ENCODE measurements around the gene ZNF860. TPM values are rescaled to one million over a fixed set of nuclear protein-coding genes. Genes with fewer than 3 reads are reported as not detected.

ZNF860 gene
- polyA plus RNA-seq, 3 donors: not detected

DNA sequence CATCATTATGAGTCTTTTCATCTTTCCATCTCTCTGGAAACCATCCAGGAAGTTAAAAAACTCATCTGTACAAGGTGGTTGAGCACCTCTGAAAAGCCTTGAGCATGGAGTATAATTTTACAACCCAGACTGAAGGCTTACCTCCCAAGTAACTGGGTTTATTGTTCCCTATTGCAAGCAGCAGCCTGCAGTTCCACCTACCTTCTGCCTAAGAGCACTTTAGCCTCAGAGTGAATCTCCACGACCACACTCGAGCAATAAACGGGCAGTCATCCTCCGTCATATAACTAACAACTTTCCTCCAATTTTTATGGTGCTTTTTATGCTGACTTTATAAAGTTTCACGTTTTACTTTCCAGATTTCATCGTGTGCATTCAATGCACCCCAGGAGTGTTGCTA lies 33.3 kb upstream of the ZNF860 start:
- Histone ChIP-seq H4K20me1 (ENCODE audit: insufficient read depth, low read length) (no peaks in the 10 kb centered on the region), H3K9ac (ENCODE audit: insufficient read depth, low read length, poor library complexity, severe bottlenecking) (no peak overlapping the region), H3K4me3 (replicated peaks in 1 of 3; ENCODE audit: low read depth in 2 of 3, low read length in 3 of 3) (no peak overlapping the region), H2AFZ (ENCODE audit: insufficient read depth, low read depth, low read length, poor library complexity, severe bottlenecking) (no peak overlapping the region), H3K27me3 (ENCODE audit: control insufficient read depth in 2 of 2, insufficient read depth in 2 of 2, low read length in 2 of 2) (no peaks in the 10 kb centered on the region), H3K4me2 (replicated peaks; ENCODE audit: extremely low read depth, low read length, poor library complexity, severe bottlenecking) (no peak overlapping the region), H3K79me2 (ENCODE audit: insufficient read depth, low read length) (no peaks in the 10 kb centered on the region), H3K9me3 (replicated peaks in 1 of 2; ENCODE audit: control insufficient read depth in 1 of 2, insufficient read depth in 1 of 2, low read length in 2 of 2) (no peaks in the 10 kb centered on the region), H3K4me1 (ENCODE audit: control insufficient read depth in 1 of 2, insufficient read depth in 2 of 2, low read length in 2 of 2) (no peaks in the 10 kb centered on the region), H3K36me3 (replicated peaks in 1 of 2; ENCODE audit: control insufficient read depth in 1 of 2, insufficient read depth in 2 of 2, low read length in 2 of 2) (no peaks in the 10 kb centered on the region), H3K27ac (ENCODE audit: low read depth in 1 of 2, low read length in 2 of 2) (no peak overlapping the region)
- Mint-ChIP-seq H3K4me1 (no peaks in the 10 kb centered on the region), H3K36me3 (no peaks in the 10 kb centered on the region), H3K27me3 (ENCODE audit: low read depth in 3 of 3) (peaks cover 3 to 14% (median 4%) of the 10 kb centered on the region in 3 donors), H3K4me3 (no peak overlapping the region), H3K27ac (no peak overlapping the region), H3K9me3 (peaks cover 0 to 4% (median 0%) of the 10 kb centered on the region in 7 donors)
- WGBS (ENCODE audit: insufficient coverage): no CpG with 5 or more reads among the region's 6 CpGs
- intact Hi-C loops (cut with micrococcal nuclease): no loop called here
- TF ChIP-seq, protein P1, sequence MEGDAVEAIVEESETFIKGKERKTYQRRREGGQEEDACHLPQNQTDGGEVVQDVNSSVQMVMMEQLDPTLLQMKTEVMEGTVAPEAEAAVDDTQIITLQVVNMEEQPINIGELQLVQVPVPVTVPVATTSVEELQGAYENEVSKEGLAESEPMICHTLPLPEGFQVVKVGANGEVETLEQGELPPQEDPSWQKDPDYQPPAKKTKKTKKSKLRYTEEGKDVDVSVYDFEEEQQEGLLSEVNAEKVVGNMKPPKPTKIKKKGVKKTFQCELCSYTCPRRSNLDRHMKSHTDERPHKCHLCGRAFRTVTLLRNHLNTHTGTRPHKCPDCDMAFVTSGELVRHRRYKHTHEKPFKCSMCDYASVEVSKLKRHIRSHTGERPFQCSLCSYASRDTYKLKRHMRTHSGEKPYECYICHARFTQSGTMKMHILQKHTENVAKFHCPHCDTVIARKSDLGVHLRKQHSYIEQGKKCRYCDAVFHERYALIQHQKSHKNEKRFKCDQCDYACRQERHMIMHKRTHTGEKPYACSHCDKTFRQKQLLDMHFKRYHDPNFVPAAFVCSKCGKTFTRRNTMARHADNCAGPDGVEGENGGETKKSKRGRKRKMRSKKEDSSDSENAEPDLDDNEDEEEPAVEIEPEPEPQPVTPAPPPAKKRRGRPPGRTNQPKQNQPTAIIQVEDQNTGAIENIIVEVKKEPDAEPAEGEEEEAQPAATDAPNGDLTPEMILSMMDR (IDR thresholded peaks at IDR 0.05): no peak
- DNase-seq: no peak

DNA sequence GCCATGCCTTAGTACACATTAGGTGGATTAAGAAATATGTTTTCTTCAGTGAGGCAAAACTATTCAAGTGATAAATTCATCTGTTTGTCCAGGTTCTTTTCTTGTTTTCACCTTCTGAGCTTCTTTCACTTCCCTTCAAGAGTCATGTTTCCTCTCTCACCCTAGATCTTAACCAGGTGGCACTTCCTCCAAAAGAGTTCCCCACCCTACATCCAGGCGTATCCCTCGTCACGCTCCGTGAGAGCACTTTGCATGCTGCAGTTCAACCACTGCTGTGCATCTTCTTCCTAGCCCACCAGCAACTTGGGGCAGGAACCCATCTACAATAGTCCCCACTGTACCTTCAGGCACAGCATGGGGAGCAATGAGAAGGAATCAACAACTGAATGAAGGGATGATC lies 29.3 kb upstream of the ZNF860 start:
- Mint-ChIP-seq H3K4me1 (no peaks in the 10 kb centered on the region), H3K27ac (no peak overlapping the region), H3K36me3 (no peaks in the 10 kb centered on the region), H3K4me3 (no peak overlapping the region), H3K27me3 (ENCODE audit: low read depth in 3 of 3) (peaks cover 4 to 14% (median 5%) of the 10 kb centered on the region in 3 donors), H3K9me3 (peaks cover 0 to 15% (median 9%) of the 10 kb centered on the region in 7 donors)
- Histone ChIP-seq H2AFZ (ENCODE audit: insufficient read depth, low read depth, low read length, poor library complexity, severe bottlenecking) (no peak overlapping the region), H3K9ac (ENCODE audit: insufficient read depth, low read length, poor library complexity, severe bottlenecking) (no peak overlapping the region), H4K20me1 (ENCODE audit: insufficient read depth, low read length) (no peaks in the 10 kb centered on the region), H3K27ac (ENCODE audit: low read depth in 1 of 2, low read length in 2 of 2) (no peak overlapping the region), H3K27me3 (ENCODE audit: control insufficient read depth in 2 of 2, insufficient read depth in 2 of 2, low read length in 2 of 2) (no peaks in the 10 kb centered on the region), H3K4me2 (replicated peaks; ENCODE audit: extremely low read depth, low read length, poor library complexity, severe bottlenecking) (no peak overlapping the region), H3K9me3 (replicated peaks in 1 of 2; ENCODE audit: control insufficient read depth in 1 of 2, insufficient read depth in 1 of 2, low read length in 2 of 2) (peaks cover 10 to 14% of the 10 kb centered on the region in 2 donors), H3K79me2 (ENCODE audit: insufficient read depth, low read length) (no peaks in the 10 kb centered on the region), H3K4me1 (ENCODE audit: control insufficient read depth in 1 of 2, insufficient read depth in 2 of 2, low read length in 2 of 2) (no peaks in the 10 kb centered on the region), H3K36me3 (replicated peaks in 1 of 2; ENCODE audit: control insufficient read depth in 1 of 2, insufficient read depth in 2 of 2, low read length in 2 of 2) (no peaks in the 10 kb centered on the region), H3K4me3 (replicated peaks in 1 of 3; ENCODE audit: low read depth in 2 of 3, low read length in 3 of 3) (no peak overlapping the region)
- intact Hi-C loops (cut with micrococcal nuclease): no loop called here
- no peak for DNase-seq
- TF ChIP-seq, protein P1 (IDR thresholded peaks at IDR 0.05): no peak
- 45% methylated on average over 2 of the region's 4 CpGs for WGBS (ENCODE audit: insufficient coverage)

Data from CD14-positive monocyte (primary cell).